Kidney (tissue), 14 donors: ENCODE data around the gene SLN. TPM values are rescaled to one million over a fixed set of nuclear protein-coding genes. Genes with fewer than 3 reads are reported as not detected.

Experiments used
- DNase-seq, 5 donors: peaks; one replicate each; pipeline ENCODE4 v3.0.0-alpha.2; 2013 to 2020
- FAIRE-seq: peaks from 2 replicates; lab custom pipeline; 2012; peaks lifted over from hg19 to GRCh38; lab: Jason Lieb, UNC
- H3K27ac ChIP-seq, 2 donors: one replicate each; pipeline ENCODE4 v1.7.0; 2013; ENCODE audit warnings: low read depth in 2 of 2, low read length in 2 of 2, inconsistent platforms in 1 of 2
- H3K27me3 ChIP-seq: one replicate; pipeline ENCODE4 v1.7.1; 2013; ENCODE audit warnings: low read length, inconsistent platforms; ENCODE audit not compliant: control insufficient read depth, insufficient read depth
- H3K36me3 ChIP-seq, 3 donors: one replicate each; pipeline versions ENCODE4 v1.7.0 to v1.7.1; 2013; ENCODE audit warnings: low read length in 3 of 3, control low read depth in 1 of 3, inconsistent platforms in 1 of 3; ENCODE audit not compliant: insufficient read depth in 3 of 3, control insufficient read depth in 2 of 3
- H3K4me1 ChIP-seq, 3 donors: one replicate each; pipeline versions ENCODE4 v1.7.0 to v1.7.1; 2013; ENCODE audit warnings: low read length in 3 of 3, inconsistent platforms in 1 of 3, low read depth in 1 of 3; ENCODE audit not compliant: control insufficient read depth in 2 of 3, insufficient read depth in 2 of 3
- H3K4me3 ChIP-seq, 3 donors: one replicate each; pipeline versions ENCODE4 v1.7.0 to v1.8.1; 2013; ENCODE audit warnings: low read length in 3 of 3, control low read depth in 1 of 3, inconsistent platforms in 1 of 3
- H3K9ac ChIP-seq, 3 donors: one replicate each; pipeline versions ENCODE4 v1.7.0 to v1.7.1; 2013; ENCODE audit warnings: low read length in 3 of 3, control low read depth in 1 of 3, inconsistent platforms in 1 of 3
- H3K9me3 ChIP-seq, 3 donors: one replicate each; pipeline versions ENCODE4 v1.7.0 to v1.7.1; 2013; ENCODE audit warnings: low read length in 3 of 3, control low read depth in 1 of 3, inconsistent platforms in 1 of 3; ENCODE audit not compliant: control insufficient read depth in 2 of 3, insufficient read depth in 1 of 3
- intact Hi-C: fragments of 100-400 bp; cut with DNase I; formaldehyde crosslinking; loops from one replicate; pipeline ENCODE4 v1.11.1; 2022
- polyA plus RNA-seq: library from polyadenylated mRNA; stranded (reverse); fragments of 350-450 nt; fragmentation: Illumina TruSeq; extraction: RNeasy Lipid Tissue Mini Kit (QIAGEN cat#74804); gene quantifications from one replicate; pipeline ENCODE4 v1.2.3, GENCODE V29; 2014; ENCODE audit warnings: low read depth, low replicate concordance; ENCODE audit not compliant: insufficient read depth
- total RNA-seq: library from RNA; stranded (reverse); fragmentation: NEBNext Ultra II Directional; extraction: Animal tissue kit (Norgen Biotek cat#: 25700); gene quantifications from one replicate; pipeline ENCODE4 v1.2.1, GENCODE V29; 2021
- TF ChIP-seq, protein P1 (sequence below): IDR thresholded peaks from 3 replicates; pipeline ENCODE4 v1.5.1; 2012; ENCODE audit warnings: mild to moderate bottlenecking, moderate library complexity, borderline replicate concordance; ENCODE audit not compliant: insufficient read depth; ENCODE audit errors: extremely low read depth
- donor health status: control.
- donor health status: control.
- donor health status: control.
- donor health status: control.
- donor health status: control.
- donor health status: DM: yes; HTN: yes; CAD: no.
- donor health status: Normal renal cell carcinoma (clear cell type).

Gene SLN
- total and polyA plus RNA-seq, 2 donors from 2014 or later = not detected

DNA sequence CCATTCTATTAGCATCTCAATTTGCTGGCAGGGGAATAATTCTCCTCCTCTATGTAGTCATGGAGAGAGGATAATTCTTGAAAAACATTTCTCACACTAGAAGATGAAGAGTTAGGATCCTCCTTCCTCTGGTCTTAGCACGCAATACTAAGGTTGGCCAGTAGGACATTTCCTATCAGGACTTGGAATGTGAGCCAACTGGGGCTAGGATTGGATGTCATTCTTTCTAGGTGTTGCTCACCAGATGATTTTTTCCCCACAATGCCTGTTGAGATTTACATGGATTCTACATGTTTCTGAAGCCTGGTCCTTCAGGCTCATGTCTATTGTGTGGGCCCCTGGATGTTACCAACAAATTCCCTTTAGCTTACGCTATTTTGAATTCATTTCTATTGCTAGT is 28.0 kb downstream of the SLN start:
- FAIRE-seq = no peak
- intact Hi-C loops = no loop called here
- H3K27ac ChIP-seq = no peak overlapping the region
- no peak overlapping the region for H3K9ac ChIP-seq
- H3K9me3 ChIP-seq = no peaks in the 10 kb centered on the region
- no peaks in the 10 kb centered on the region for H3K27me3 ChIP-seq
- TF ChIP-seq, protein P1, sequence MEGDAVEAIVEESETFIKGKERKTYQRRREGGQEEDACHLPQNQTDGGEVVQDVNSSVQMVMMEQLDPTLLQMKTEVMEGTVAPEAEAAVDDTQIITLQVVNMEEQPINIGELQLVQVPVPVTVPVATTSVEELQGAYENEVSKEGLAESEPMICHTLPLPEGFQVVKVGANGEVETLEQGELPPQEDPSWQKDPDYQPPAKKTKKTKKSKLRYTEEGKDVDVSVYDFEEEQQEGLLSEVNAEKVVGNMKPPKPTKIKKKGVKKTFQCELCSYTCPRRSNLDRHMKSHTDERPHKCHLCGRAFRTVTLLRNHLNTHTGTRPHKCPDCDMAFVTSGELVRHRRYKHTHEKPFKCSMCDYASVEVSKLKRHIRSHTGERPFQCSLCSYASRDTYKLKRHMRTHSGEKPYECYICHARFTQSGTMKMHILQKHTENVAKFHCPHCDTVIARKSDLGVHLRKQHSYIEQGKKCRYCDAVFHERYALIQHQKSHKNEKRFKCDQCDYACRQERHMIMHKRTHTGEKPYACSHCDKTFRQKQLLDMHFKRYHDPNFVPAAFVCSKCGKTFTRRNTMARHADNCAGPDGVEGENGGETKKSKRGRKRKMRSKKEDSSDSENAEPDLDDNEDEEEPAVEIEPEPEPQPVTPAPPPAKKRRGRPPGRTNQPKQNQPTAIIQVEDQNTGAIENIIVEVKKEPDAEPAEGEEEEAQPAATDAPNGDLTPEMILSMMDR = no peak
- H3K36me3 ChIP-seq = no peaks in the 10 kb centered on the region
- H3K4me3 ChIP-seq = no peak overlapping the region
- DNase-seq = no peak
- no peaks in the 10 kb centered on the region for H3K4me1 ChIP-seq

GRCh38 chr11:107683061-107683460 is 28.8 kb downstream of the SLN start:
- Histone ChIP-seq H3K27ac (no peak overlapping the region), H3K9ac (no peak overlapping the region), H3K36me3 (no peaks in the 10 kb centered on the region), H3K4me1 (no peaks in the 10 kb centered on the region), H3K4me3 (no peak overlapping the region), H3K9me3 (no peaks in the 10 kb centered on the region), H3K27me3 (no peaks in the 10 kb centered on the region)
- intact Hi-C loops = no loop called here
- TF ChIP-seq, protein P1 = no peak
- DNase-seq (no peak), FAIRE-seq (no peak)

DNA sequence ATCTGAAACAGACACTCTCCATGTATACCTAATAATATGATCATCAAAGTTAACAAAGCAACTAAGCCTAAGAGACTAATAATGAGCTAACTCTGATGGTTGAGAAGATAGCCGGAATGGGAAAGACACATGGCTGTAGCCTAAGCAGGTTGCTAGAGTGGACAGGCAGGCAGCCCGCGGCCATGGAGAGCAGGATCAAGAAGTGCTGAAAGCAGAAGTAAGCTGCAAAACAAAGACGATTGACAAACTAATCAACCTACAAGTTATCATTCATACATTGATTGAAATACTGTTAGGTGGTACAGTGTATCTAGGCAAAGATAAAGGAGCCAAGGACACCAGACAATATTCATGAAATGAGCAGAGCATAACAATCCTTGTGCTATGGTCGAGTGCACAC is 29.3 kb downstream of the SLN start:
- no peak for DNase-seq
- TF ChIP-seq, protein P1 = no peak
- intact Hi-C loops = no loop called here
- Histone ChIP-seq H3K27me3 (no peaks in the 10 kb centered on the region), H3K9ac (no peak overlapping the region), H3K4me1 (no peaks in the 10 kb centered on the region), H3K36me3 (no peaks in the 10 kb centered on the region), H3K9me3 (no peaks in the 10 kb centered on the region), H3K4me3 (no peak overlapping the region), H3K27ac (no peak overlapping the region)
- no peak for FAIRE-seq

DNA sequence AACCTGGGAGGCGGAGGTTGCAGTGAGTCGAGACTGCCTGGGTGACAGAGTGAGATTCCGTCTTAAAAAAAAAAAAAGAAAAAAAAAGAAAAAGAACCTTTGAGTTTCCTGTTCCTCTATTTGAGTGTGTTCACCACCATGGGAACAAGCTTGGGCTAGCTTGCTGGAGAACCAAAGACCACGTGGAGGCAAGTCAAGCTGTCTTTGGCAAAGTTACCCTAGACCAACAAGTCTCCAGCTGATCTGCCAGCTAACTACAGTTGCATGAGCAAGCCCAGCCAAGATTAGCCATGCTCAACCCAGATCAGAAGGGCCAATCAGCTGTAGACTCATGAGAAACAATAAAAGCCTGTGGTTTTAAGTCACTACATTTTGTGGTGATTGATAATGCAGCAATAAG is 29.7 kb downstream of the SLN start:
- intact Hi-C loops = no loop called here
- no peaks in the 10 kb centered on the region for H3K36me3 ChIP-seq
- FAIRE-seq (no peak), DNase-seq (no peak)
- H3K4me3 ChIP-seq = no peak overlapping the region
- no peak overlapping the region for H3K27ac ChIP-seq
- no peaks in the 10 kb centered on the region for H3K9me3 ChIP-seq
- TF ChIP-seq, protein P1 = no peak
- no peaks in the 10 kb centered on the region for H3K4me1 ChIP-seq
- no peaks in the 10 kb centered on the region for H3K27me3 ChIP-seq
- H3K9ac ChIP-seq = no peak overlapping the region
